GM18508 (cell line): ENCODE data around the gene AARS2.
"Not testable (repeated sequence)": the region's sequence is repeated elsewhere in the genome, so short reads cannot be mapped to it uniquely, and the experiment has no call there.

Experiments
- ATAC-seq: cut with Tn5 transposase; IDR thresholded peaks from one replicate; pipeline ENCODE4 v1.9.1; 2021; ENCODE audit warnings: moderate number of reproducible peaks; ENCODE audit not compliant: insufficient read depth, unreplicated experiment

AARS2 gene

DNA sequence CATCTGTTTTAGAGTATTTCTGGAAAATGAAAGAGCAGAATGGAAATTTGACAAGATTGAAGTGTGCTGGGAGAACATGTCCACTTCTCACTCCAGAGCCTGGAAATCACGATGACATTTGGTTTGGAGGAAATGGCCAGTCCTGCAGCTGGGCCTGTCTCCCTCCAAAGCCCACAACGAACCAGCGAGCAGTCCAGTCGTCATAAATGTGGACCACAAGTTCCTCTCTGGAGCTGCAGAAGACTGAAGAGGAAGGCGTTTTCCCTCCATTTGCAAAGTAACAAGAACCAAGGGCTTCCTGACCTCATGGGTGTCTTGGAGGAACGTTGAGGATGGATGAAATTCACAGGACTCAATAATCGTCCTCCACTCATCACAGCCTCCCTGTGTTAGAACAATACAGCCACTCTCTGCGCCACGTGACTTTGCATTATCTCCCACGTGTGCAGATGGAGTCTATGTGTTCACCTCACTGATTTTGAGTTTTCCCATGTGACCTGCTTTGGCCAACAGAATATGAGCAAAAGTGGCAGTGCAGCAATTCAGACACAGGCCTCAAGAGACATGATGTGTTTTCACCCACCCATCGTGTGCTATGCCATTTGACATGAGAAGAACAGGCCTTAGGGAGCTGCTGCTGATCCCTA lies 20.2 kb upstream of the AARS2 start:
- ATAC-seq, result no peak

DNA sequence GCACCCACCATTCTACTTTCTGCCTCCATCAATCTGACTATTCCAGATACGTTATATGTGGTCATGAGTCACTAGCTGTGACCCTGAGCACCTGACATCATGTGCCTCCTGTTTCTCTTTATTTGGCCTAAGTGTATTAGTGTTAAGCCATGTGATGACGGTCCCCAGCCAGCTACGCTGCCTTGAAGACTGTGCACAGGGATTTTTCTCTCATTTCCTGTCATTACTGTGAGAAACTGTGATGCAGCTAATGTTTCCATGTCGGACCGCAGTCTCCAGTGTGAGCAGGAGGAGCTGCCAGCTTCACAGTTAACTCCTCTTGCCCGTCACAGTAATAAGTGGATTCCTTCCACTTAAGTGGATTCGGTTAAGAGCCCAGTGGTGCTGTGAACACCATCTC lies 19.4 kb upstream of the AARS2 start:
- ATAC-seq, result no peak

- ATAC-seq, result no peak
These were observed 16.7 kb upstream of the AARS2 start for GRCh38 chr6:44329858-44330257.

GRCh38 chr6:44328203-44328602 lies 15.1 kb upstream of the AARS2 start:
- ATAC-seq, result not testable (repeated sequence)

DNA sequence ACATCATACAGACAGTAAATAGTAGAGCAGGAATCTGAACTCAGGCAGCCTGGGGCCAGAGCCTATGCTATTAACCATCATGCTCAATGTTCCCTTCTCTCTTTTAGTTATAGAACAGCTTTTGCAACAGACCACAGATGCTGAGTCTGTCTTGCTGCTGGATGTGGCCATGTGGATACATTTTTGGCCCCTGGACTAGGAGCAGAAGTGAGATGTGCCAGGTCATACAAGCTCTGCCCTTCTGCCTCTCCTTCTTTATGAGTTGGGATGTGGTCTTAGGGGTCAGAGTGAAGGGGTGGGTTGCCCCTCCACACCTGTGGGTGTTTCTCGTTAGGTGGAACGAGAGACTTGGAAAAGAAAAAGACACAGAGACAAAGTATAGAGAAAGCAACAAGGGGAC lies 14.6 kb upstream of the AARS2 start:
- no peak for ATAC-seq

DNA sequence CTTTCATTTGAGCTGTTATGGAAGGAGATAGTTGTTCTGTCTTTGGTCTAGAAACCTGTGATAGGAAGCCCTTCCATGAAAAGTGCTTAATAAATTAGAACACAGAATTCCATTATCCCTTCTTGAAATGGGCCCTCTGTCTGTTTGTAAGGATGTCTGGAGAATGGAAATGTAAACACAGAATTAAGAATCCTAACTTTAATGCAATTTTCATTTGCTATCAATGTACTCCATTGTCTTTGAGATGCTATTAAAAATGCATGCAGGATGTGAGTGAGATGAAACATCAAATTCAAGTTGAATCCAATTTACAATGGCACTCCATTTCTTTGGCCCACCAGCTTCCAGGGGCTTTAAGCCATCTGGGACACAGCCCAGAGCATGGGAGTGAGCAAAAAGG lies 13.9 kb upstream of the AARS2 start:
- no peak for ATAC-seq

GRCh38 chr6:44321210-44321609 lies 8.1 kb upstream of the AARS2 start:
- ATAC-seq, result no peak

DNA sequence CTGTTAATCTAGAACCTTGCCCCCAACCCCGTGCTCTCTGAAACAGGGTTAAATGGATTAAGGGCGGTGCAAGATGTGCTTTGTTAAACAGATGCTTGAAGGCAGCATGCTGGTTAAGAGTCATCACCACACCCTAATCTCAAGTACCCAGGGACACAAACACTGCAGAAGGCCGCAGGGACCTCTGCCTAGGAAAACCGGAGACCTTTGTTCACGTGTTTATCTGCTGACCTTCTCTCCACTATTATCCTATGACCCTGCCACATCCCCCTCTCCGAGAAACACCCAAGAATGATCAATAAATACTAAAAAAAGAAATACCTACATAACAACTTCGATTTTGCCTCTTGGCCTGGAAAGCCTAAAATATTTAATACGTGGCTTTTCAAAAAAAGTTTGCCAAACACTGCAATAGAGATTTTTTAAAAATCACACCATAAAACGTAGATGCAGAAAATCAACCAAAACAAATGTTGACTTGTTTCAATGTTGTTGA lies 4.0 kb upstream of the AARS2 start:
- not testable (repeated sequence) for ATAC-seq

DNA sequence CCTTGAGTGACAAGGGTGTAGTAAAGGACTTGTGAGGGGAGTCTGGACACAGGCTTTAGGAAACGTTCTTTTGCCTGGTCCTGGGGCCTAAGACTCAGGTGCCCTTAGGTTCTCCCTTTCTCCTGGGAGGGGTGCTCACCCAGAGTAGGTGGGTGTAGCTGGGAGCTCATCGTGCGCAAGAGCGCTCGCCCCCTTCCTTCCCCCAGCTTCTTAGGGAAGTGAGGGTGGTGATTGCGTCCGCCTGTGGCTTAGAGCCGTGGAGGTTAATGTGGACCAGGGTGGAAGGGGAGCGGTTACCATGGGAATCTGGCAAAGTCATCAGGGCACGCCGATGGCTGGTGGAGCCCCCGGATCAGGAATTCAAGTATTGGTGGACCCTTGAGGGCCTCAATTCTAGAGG lies 3.3 kb upstream of the AARS2 start:
- no peak for ATAC-seq

DNA sequence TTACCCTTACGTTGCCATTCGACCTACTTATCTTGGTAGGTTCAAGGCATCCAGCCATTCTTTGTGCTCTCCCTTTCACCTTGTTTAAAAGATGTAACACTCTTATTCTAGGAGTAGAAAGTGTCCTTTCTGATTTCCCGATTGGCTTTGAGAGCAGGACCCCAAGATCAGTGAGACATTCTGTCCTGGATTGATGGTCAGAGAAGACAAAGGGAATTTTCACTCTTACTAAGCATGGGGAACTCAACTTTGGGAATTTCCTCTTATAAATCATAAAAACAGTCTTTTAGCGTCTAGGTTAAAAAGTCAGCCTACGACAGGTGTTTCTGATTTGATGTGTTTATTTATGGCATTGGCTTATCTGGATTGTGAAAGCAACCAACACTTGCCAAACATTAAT lies 2.8 kb upstream of the AARS2 start:
- no peak for ATAC-seq

DNA sequence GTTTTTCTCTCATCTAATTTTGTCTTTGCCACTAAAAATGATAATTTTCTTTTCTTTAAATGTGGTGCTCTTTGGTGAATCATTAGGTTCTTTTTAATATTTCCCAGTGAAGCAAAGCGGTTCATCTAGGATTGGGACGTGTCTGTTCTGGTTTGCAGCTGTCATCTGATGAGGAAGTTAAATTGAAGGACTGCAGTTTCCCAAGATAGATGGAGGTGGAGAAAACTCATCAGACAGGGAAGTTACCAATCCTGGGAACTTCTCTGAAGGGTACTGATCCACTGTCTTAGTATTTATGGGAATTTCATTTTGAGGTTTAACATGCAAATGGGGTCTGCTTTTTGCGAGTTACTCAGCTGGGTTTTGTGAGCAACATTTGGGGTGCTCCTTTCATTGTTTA lies 2.4 kb upstream of the AARS2 start:
- no peak for ATAC-seq

GRCh38 chr6:44314657-44315056 lies 1.5 kb upstream of the AARS2 start:
- not testable (repeated sequence) for ATAC-seq

DNA sequence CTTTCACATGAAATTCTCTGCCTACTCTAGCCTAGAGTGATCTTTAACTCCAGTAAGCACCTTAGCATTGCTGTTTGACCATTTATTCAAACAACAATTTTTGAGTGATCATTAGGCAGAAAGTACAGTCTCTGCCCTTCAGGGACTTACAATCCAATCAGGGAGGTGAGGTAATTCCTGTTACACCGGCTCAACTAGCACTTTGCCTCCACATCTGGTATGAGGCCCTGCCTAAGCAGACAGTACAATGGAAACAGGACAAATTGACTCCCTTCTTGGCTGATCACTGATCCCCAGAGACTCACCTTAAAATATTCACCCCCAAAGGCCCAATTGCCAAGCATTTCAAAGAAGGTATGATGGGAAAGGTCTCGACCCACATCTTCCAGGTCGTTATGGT lies 1.4 kb downstream of the AARS2 start:
- no peak for ATAC-seq

DNA sequence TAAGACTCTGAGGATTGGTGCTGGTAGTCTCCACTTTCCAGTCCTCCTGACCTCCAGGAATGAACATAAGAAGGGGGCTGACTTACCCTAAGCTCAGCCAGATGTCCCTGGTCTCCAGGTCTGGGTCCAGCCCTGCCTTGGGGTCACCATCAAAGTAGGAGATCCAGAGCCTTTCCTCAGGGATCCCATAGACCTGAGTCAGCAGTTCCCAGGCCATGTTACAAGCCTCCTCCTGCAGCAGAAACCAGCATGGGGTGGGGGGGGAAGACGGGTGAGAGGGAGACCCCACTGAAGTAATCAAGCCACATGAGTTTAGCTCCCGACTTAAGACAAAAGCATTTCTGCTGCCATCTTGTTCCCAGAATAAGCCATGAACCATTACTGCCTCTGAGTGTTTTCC lies 1.8 kb downstream of the AARS2 start:
- no peak for ATAC-seq

GRCh38 chr6:44310241-44310640 lies 2.9 kb downstream of the AARS2 start:
- no peak for ATAC-seq

- no peak for ATAC-seq
These were observed 3.5 kb downstream of the AARS2 start for GRCh38 chr6:44309631-44310030.

GRCh38 chr6:44309092-44309491 lies 4.1 kb downstream of the AARS2 start:
- no peak for ATAC-seq

DNA sequence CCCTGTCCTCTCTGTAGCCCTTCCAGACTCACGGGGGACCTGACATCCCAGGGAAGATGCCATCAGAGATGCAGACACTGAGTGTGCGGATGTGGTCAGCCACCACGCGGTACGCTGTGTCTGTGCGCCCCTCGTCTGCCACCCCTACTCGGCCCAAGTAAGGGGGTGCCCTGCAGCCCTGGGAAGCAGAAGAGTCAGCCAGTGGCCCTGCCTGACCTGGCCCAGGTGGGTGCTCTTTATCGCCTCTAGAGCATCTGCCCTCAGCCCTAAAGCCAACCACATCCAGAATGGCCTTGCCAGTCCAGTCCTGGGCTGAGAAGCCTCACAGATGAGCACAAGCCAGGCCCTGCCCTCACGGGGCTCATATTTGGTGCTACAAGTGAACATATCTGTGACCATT lies 5.9 kb downstream of the AARS2 start:
- no peak for ATAC-seq

- ATAC-seq, result no peak
These were observed 6.4 kb downstream of the AARS2 start for GRCh38 chr6:44306710-44307109.

GRCh38 chr6:44305200-44305725 lies 7.9 kb downstream of the AARS2 start:
- ATAC-seq, result no peak

DNA sequence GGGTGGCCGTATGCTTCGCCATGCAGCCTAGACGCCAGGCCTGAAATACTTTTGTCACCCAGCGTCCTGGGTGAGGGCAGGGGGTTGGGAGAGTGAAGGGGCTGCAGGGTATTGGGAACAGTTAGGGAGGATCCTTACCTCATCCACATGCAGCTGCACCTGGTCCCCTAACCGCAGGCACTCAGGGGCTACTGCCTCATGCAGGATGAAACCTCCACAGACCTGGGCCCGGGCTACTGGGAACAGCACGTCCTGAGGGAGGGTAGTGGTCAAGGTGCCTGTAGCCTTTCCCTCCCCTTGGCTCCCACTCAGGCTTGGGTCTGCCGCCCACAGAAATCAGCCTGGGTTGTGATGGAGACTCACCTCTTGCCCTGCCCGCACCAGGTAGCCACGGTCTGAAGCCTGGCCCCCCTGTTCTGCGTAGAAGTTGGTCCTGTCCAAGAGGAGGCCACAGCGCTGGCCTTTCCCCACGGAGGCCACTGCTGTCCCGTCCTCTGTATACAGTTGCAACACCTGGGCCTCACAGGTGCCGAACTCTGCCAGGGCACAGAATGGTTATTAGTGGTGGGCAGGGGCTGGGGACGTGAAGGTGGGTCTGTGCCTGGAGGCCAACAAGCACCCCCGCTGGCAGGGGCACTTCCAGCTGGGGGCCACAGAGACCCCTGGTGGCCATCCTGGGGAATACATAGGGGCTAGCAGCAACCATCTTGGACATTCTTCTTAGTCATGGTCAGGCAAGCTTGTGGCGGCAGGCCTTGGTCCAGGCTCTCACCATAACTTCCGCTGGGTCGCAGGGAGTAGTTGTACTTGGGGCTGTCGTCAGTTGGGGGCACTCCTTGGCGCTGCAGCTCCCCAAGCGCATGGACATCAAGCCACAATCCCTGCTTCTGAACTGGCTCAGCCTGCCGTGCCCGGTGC lies 8.6 kb downstream of the AARS2 start:
- no peak for ATAC-seq
